HG03575 (cell line): ENCODE data around the gene PSMD6.

Source experiments
- ATAC-seq: cut with Tn5 transposase; IDR thresholded peaks from one replicate; pipeline ENCODE4 v1.9.1; 2021; ENCODE audit not compliant: unreplicated experiment, insufficient number of reproducible peaks, low FRiP score; ENCODE audit errors: extremely low read depth

Gene PSMD6

GRCh38 chr3:63986831-63987230, 36.5 kb downstream of the PSMD6 start:
- no peak for ATAC-seq

- no peak for ATAC-seq
Measured at GRCh38 chr3:63986146-63986545, 37.1 kb downstream of the PSMD6 start.

- no peak for ATAC-seq
Measured at GRCh38 chr3:63984391-63984790, 38.9 kb downstream of the PSMD6 start.

- ATAC-seq, result no peak
Measured at GRCh38 chr3:63981980-63982379, 41.3 kb downstream of the PSMD6 start.

GRCh38 chr3:63980830-63981498, 42.3 kb downstream of the PSMD6 start:
- ATAC-seq, result no peak

GRCh38 chr3:63980019-63980418, 43.3 kb downstream of the PSMD6 start:
- no peak for ATAC-seq

GRCh38 chr3:63979093-63979885, 44.0 kb downstream of the PSMD6 start:
- no peak for ATAC-seq

GRCh38 chr3:63977893-63978292, 45.4 kb downstream of the PSMD6 start:
- ATAC-seq, result no peak

GRCh38 chr3:63976872-63977200, 46.5 kb downstream of the PSMD6 start:
- ATAC-seq, result no peak

- no peak for ATAC-seq
Measured at GRCh38 chr3:63976161-63976871, 47.0 kb downstream of the PSMD6 start.

- no peak for ATAC-seq
Measured at GRCh38 chr3:63975723-63976122, 47.6 kb downstream of the PSMD6 start.

GRCh38 chr3:63974451-63974850, 48.8 kb downstream of the PSMD6 start:
- ATAC-seq, result no peak

GRCh38 chr3:63973406-63973805, 49.9 kb downstream of the PSMD6 start:
- ATAC-seq, result no peak

- no peak for ATAC-seq
Measured at GRCh38 chr3:63972987-63973386, 50.3 kb downstream of the PSMD6 start.

- no peak for ATAC-seq
Measured at GRCh38 chr3:63972196-63972595, 51.1 kb downstream of the PSMD6 start.

- no peak for ATAC-seq
Measured at GRCh38 chr3:63970631-63971475, 52.4 kb downstream of the PSMD6 start.

GRCh38 chr3:63969876-63970275, 53.4 kb downstream of the PSMD6 start:
- no peak for ATAC-seq

- ATAC-seq, result peak; percentile 11
Measured at GRCh38 chr3:63968612-63969350, 54.5 kb downstream of the PSMD6 start.
